ENCODE results near the gene MMD2. TPM values are rescaled to one million over a fixed set of nuclear protein-coding genes. Genes with fewer than 3 reads are reported as not detected.

The MMD2 gene
- polyA plus RNA-seq, 1 donor from 2014 or later: 0.40 TPM

GRCh38 chr7:4929005-4929404 is 30.0 kb downstream of the MMD2 start:
- no peaks in the 10 kb centered on the region for H3F3A ChIP-seq (ENCODE audit: insufficient read depth, low read length, poor library complexity, severe bottlenecking)
- no peak for TF ChIP-seq RAD21 (conservative IDR thresholded peaks at IDR 0.05)
- TF ChIP-seq EP300 (conservative IDR thresholded peaks at IDR 0.05; ENCODE audit: poor library complexity, severe bottlenecking): no peak
- TF ChIP-seq POLR2AphosphoS5 (IDR thresholded peaks at IDR 0.05): no peak
- no peak for TF ChIP-seq REST (IDR thresholded peaks at IDR 0.05; ENCODE audit: borderline replicate concordance)
- no peak for TF ChIP-seq MXI1 (conservative IDR thresholded peaks at IDR 0.05; ENCODE audit: poor library complexity, severe bottlenecking)
- no peak for TF ChIP-seq SMC3 (conservative IDR thresholded peaks at IDR 0.05; ENCODE audit: poor library complexity)
- no peak for TF ChIP-seq CTCF (IDR thresholded peaks at IDR 0.05; ENCODE audit: poor library complexity, severe bottlenecking)
- TF ChIP-seq TAF1 (IDR thresholded peaks at IDR 0.05; ENCODE audit: low read depth): no peak
- no peak for TF ChIP-seq EZH2 (IDR thresholded peaks at IDR 0.05; ENCODE audit: borderline replicate concordance, insufficient read depth, low read length, poor library complexity, severe bottlenecking)
- H3K27me3 ChIP-seq (ENCODE audit: insufficient read depth, low read depth, low read length): no peaks in the 10 kb centered on the region
- no peaks in the 10 kb centered on the region for H4K20me1 ChIP-seq (ENCODE audit: insufficient read depth)
- no peak overlapping the region for H3K27ac ChIP-seq (ENCODE audit: low read length)
- no peak overlapping the region for H3K4me2 ChIP-seq (ENCODE audit: low read length)
- H2AFZ ChIP-seq (ENCODE audit: low read depth, low read length): no peak overlapping the region
- no peaks in the 10 kb centered on the region for H3K36me3 ChIP-seq (ENCODE audit: insufficient read depth, low read length)
- no peaks in the 10 kb centered on the region for H3K79me2 ChIP-seq (replicated peaks; ENCODE audit: insufficient read depth, low read length)
- H3K4me3 ChIP-seq (ENCODE audit: low read length): no peak overlapping the region
- H3K9me2 ChIP-seq (ENCODE audit: insufficient read depth, low read length): no peaks in the 10 kb centered on the region
- no peaks in the 10 kb centered on the region for H3K9me3 ChIP-seq (ENCODE audit: low read length)
- H3K9ac ChIP-seq (ENCODE audit: low read length): no peak overlapping the region

- no peaks in the 10 kb centered on the region for H3K27me3 ChIP-seq (ENCODE audit: insufficient read depth, low read depth, low read length)
- no peaks in the 10 kb centered on the region for H4K20me1 ChIP-seq (ENCODE audit: insufficient read depth)
- H3F3A ChIP-seq (ENCODE audit: insufficient read depth, low read length, poor library complexity, severe bottlenecking): no peaks in the 10 kb centered on the region
- H3K9me3 ChIP-seq (ENCODE audit: low read length): no peaks in the 10 kb centered on the region
- no peaks in the 10 kb centered on the region for H3K9me2 ChIP-seq (ENCODE audit: insufficient read depth, low read length)
- H3K79me2 ChIP-seq (replicated peaks; ENCODE audit: insufficient read depth, low read length): no peaks in the 10 kb centered on the region
- H3K4me2 ChIP-seq (ENCODE audit: low read length): no peak overlapping the region
- no peak overlapping the region for H3K4me3 ChIP-seq (ENCODE audit: low read length)
- H2AFZ ChIP-seq (ENCODE audit: low read depth, low read length): no peak overlapping the region
- H3K27ac ChIP-seq (ENCODE audit: low read length): no peak overlapping the region
- no peak overlapping the region for H3K9ac ChIP-seq (ENCODE audit: low read length)
- TF ChIP-seq SMC3 (conservative IDR thresholded peaks at IDR 0.05; ENCODE audit: poor library complexity) (no peak), REST (IDR thresholded peaks at IDR 0.05; ENCODE audit: borderline replicate concordance) (no peak), MXI1 (conservative IDR thresholded peaks at IDR 0.05; ENCODE audit: poor library complexity, severe bottlenecking) (no peak), EZH2 (IDR thresholded peaks at IDR 0.05; ENCODE audit: borderline replicate concordance, insufficient read depth, low read length, poor library complexity, severe bottlenecking) (no peak)
- H3K36me3 ChIP-seq (ENCODE audit: insufficient read depth, low read length): no peaks in the 10 kb centered on the region
Measured at GRCh38 chr7:4928445-4928844, 30.5 kb downstream of the MMD2 start.

All from neural cell (in vitro differentiated cells).